Common myeloid progenitor, CD34-positive (primary cell): Measurements from ENCODE around the gene TBC1D28. TPM values are rescaled to one million over a fixed set of nuclear protein-coding genes. Genes with fewer than 3 reads are reported as not detected.
"Not testable (repeated sequence)": the region's sequence is repeated elsewhere in the genome, so short reads cannot be mapped to it uniquely, and the experiment has no call there.

Source experiments
- CTCF ChIA-PET: fragments of 350-600 bp; sonication (Branson Sonifier 250); formaldehyde crosslinking; loops from one replicate; lab custom pipeline; 2021; ENCODE audit warnings: antibody characterized with exemption; lab: Charles Lee
- POLR2A ChIA-PET: fragments of 350-600 bp; sonication (Branson Sonifier 250); formaldehyde crosslinking; loops from one replicate; lab custom pipeline; 2021; ENCODE audit warnings: antibody characterized with exemption; lab: Charles Lee
- DNase-seq, 3 donors: peaks; one replicate each; pipeline versions ENCODE4 v3.0.0 to v3.0.0-alpha.2; 2013
- H3K27ac ChIP-seq, 2 experiments: 1 replicate in 1 of 2; 2 replicates in 1 of 2; pipeline ENCODE4 v1.7.0; 2013; ENCODE audit warnings: inconsistent platforms in 2 of 2, low read length in 2 of 2, mild to moderate bottlenecking in 2 of 2, low read depth in 1 of 2, moderate library complexity in 1 of 2; ENCODE audit not compliant: severe bottlenecking in 2 of 2, insufficient read depth in 1 of 2, poor library complexity in 1 of 2
- H3K27me3 ChIP-seq, 5 experiments: replicated peaks in 2 of 5; 1 replicate in 3 of 5; 2 replicates in 2 of 5; pipeline versions ENCODE4 v1.6.1 to v1.7.0; 2013; ENCODE audit warnings: low read length in 4 of 5, mild to moderate bottlenecking in 2 of 5, moderate library complexity in 2 of 5, inconsistent platforms in 1 of 5; ENCODE audit not compliant: insufficient read depth in 5 of 5, control insufficient read depth in 4 of 5
- H3K36me3 ChIP-seq, 4 experiments: 1 replicate in 2 of 4; 2 replicates in 2 of 4; pipeline versions ENCODE4 v1.6.1 to v1.7.0; 2013; ENCODE audit warnings: low read length in 3 of 4, control low read depth in 1 of 4, mild to moderate bottlenecking in 1 of 4; ENCODE audit not compliant: control insufficient read depth in 4 of 4, insufficient read depth in 4 of 4
- H3K4me1 ChIP-seq, 4 experiments: 1 replicate in 3 of 4; 2 replicates in 1 of 4; pipeline versions ENCODE4 v1.6.1 to v1.7.1; 2013; ENCODE audit warnings: low read length in 3 of 4, mild to moderate bottlenecking in 3 of 4, control low read depth in 1 of 4, inconsistent platforms in 1 of 4, moderate library complexity in 1 of 4; ENCODE audit not compliant: control insufficient read depth in 4 of 4, insufficient read depth in 4 of 4; ENCODE audit errors: control extremely low read depth in 1 of 4
- H3K4me3 ChIP-seq, 7 experiments: 1 replicate in 4 of 7; 2 replicates in 3 of 7; pipeline versions ENCODE4 v1.5.1 to v1.7.0; 2013; ENCODE audit warnings: mild to moderate bottlenecking in 7 of 7, low read length in 6 of 7, moderate library complexity in 6 of 7, inconsistent platforms in 2 of 7, low read depth in 2 of 7, control low read depth in 1 of 7; ENCODE audit not compliant: insufficient read depth in 4 of 7, control insufficient read depth in 1 of 7; ENCODE audit errors: extremely low read depth in 1 of 7
- H3K9me3 ChIP-seq, 5 experiments: 1 replicate in 4 of 5; 2 replicates in 1 of 5; pipeline versions ENCODE4 v1.6.1 to v1.7.1; 2013; ENCODE audit warnings: low read length in 4 of 5, mild to moderate bottlenecking in 2 of 5, inconsistent platforms in 1 of 5, low read depth in 1 of 5, moderate library complexity in 1 of 5; ENCODE audit not compliant: control insufficient read depth in 4 of 5, insufficient read depth in 2 of 5; ENCODE audit errors: control extremely low read depth in 1 of 5
- WGBS: methylation state at CpG from one replicate; pipeline ENCODE4 v1.1.5; 2013; ENCODE audit not compliant: insufficient coverage; 5-methylcytosine and 5-hydroxymethylcytosine counted together
- polyA plus RNA-seq: library from polyadenylated mRNA; unstranded; fragments of 120-200 nt; gene quantifications from one replicate; pipeline ENCODE4 v1.2.1, GENCODE V29; 2013

Gene TBC1D28
- polyA plus RNA-seq: not detected

DNA sequence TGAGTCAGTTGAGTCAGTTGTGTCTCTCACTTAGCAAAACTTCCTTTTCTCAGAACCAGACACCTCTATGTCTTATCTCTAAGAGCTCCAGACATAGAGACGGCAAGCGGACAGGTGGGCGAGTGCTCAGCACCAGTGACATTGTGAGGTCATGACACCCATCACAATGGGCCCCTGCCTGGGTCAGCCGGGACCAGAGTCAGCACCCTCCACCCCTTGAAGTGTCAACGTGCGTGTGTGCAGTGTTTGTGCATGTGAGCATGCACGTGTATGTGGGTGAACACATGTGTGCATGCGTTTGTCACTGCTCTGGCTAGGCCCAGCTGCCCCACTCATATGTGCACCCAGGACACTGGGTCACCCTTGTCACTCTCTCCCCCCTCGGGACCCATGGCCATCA, at the start of gene TBC1D28:
Gene TBC1D28, minus strand, starts transcription at position 101 of the 400 bp plus-strand sequence. CDS start 3,039 bp downstream, outside the sequence.
- H3K9me3 ChIP-seq, H3K27ac ChIP-seq, H3K36me3 ChIP-seq, DNase-seq, H3K4me3 ChIP-seq, H3K27me3 ChIP-seq, H3K4me1 ChIP-seq, POLR2A ChIA-PET, CTCF ChIA-PET: not testable (repeated sequence)
- 97% methylated on average over 8 of the region's 9 CpGs for WGBS

DNA sequence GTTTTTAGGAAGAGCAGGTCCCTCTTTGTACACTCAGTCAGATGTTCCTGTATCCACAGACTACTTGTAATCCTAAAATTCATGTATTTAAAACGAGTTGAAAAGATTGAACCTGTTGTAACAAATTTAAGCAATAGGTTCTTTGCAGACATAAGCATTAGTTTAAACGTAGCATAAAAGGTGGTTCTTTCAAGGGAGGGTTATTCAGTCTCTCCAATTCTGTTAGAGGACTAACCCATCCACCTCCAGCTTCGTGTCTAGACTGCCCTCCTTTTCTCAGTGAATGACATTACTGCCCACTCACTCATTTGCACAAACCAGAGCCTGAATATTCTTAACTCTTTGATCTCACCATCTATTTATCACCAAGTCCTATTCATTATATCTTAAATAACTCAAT, 38.5 kb upstream of the TBC1D28 start:
- WGBS: no CpG with 5 or more reads among the region's 3 CpGs
- POLR2A ChIA-PET, H3K27me3 ChIP-seq, H3K27ac ChIP-seq, H3K36me3 ChIP-seq, DNase-seq, CTCF ChIA-PET, H3K9me3 ChIP-seq, H3K4me1 ChIP-seq: not testable (repeated sequence)
- H3K4me3 ChIP-seq: peak overlapping the region in 4 of 7 experiments; percentile 52 to 78 (median 58)

DNA sequence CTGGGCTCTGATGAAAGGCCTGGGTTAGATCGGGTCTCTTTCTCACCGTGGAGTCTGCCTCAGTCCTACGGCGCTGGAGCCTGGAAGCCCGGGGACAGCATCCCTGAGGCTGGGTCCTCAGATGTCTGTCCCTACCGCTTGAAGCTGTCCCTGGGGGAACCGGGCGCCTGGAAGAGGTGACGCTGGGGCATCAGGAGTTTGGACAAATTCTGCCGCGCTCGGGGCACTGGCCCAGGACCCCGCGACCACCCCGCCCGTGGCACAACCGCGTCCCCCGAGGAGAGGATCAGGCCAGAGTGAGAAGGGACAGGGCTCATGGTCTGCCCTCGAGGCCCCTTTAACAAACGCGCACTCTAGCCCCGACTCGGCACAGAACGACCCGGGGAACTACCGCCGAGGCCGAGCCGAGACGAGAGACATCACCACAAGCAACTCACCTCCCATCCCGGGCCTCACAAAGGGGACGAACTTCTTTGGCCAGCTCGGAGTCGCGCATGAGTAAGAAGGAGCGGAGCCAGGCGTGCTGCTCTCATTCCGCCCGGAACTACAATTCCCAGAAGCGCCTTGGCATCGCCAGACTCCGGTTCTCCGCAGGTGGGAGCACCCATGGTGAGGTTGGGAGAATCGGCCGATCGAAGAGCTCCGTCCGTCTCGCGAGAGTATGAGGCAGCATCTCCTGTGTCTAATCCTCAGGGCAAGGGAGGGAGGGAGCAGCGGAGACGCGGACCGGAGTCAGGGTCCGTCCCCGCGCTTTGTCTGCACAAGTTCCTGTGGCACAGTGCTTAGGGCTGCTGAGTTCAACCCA, 37.8 kb upstream of the TBC1D28 start, which contains the start of gene FOXO3B:
Gene FOXO3B, minus strand, starts transcription at position 548 of the 805 bp plus-strand sequence. CDS start 663 bp downstream, outside the sequence.
- peak within 1 kb of the TSS; percentile 26 to 78 (median 58) for H3K4me3 ChIP-seq
- CTCF ChIA-PET, H3K27me3 ChIP-seq, H3K4me1 ChIP-seq, H3K9me3 ChIP-seq, H3K36me3 ChIP-seq, H3K27ac ChIP-seq, POLR2A ChIA-PET: not testable (repeated sequence)
- DNase-seq: peak; percentile 82 to 91 (median 85)
- 0% methylated on average over 17 of the region's 58 CpGs for WGBS

DNA sequence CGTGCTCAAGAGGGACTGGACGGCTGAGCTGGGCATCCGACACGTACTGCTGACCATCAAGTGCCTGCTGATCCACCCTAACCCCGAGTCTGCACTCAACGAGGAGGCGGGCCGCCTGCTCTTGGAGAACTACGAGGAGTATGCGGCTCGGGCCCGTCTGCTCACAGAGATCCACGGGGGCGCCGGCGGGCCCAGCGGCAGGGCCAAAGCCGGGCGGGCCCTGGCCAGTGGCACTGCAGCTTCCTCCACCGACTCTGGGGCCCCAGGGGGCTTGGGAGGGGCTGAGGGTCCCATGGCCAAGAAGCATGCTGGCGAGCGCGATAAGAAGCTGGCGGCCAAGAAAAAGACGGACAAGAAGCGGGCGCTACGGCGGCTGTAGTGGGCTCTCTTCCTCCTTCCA, 33.2 kb upstream of the TBC1D28 start:
- H3K27me3 ChIP-seq, H3K4me3 ChIP-seq, DNase-seq, CTCF ChIA-PET, POLR2A ChIA-PET, H3K27ac ChIP-seq, H3K4me1 ChIP-seq: not testable (repeated sequence)
- Histone ChIP-seq H3K36me3 (peaks cover 0 to 16% (median 2%) of the 10 kb centered on the region in 4 experiments), H3K9me3 (peaks cover 0 to 13% (median 2%) of the 10 kb centered on the region in 5 experiments)
- no CpG with 5 or more reads among the region's 29 CpGs for WGBS

DNA sequence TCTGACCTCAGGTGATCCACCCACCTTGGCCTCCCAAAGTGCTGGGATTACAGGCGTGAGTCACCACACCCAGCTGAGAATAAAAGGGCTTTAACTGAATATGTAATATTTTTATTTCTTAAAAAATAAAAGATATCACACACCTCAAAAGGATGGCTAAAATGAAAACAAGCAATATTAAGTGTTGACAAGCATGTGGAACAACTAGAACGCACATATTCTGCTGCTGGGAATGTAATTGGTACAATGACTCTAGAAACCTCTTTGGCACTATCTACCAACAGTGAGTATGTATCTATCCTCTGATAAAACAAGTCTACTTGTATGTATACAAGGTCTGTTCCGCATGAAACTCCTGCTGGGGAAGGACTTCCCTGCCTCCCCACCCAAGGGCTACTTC, 32.7 kb upstream of the TBC1D28 start:
- CTCF ChIA-PET, H3K4me3 ChIP-seq, H3K27ac ChIP-seq, H3K27me3 ChIP-seq, H3K4me1 ChIP-seq, POLR2A ChIA-PET, DNase-seq: not testable (repeated sequence)
- Histone ChIP-seq H3K9me3 (peaks cover 0 to 13% (median 2%) of the 10 kb centered on the region in 5 experiments), H3K36me3 (peaks cover 0 to 20% (median 4%) of the 10 kb centered on the region in 4 experiments)
- WGBS: 100% methylated on average over 1 of the region's 3 CpGs

DNA sequence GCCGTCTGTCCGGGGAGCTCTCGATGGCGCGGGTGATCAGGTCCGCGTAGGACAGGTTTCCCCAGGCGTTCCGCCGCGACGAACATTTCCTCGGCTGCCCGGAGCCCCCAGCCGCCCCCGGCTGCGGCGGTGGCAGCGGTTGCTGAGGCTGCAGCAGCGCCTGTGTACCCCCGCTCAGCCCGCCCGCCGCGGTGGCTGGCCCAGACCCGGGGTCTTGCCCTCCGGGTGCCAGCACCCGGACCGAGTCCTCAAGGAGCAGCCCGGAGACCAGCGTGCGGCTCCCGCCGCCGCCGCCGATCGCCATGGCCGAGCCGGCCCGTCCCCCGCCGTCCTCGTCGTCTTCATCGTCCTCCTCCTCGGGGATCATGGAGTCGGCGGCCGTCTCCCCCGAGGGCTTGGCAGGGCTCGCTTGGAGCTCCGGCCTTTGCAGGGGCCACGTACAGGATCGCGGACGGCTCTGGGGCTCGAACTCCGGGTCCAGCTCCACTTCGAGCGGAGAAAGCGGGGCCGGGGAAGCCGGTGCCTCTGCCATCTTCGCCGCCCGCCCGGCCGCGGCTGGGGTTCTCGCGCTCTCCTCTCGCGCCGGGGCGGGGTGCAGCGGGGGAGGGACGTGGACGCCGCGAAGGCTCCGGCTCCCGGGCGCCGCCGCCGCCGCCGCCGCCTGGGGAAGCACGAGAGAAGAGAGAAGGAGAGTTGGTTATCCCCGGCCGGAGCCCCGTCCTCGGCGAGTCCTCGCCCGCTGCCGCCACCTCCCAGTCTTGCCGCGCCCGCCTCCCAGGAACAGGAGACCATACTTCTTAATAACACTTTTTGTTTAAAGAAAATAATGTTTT, 28.4 kb upstream of the TBC1D28 start:
- H3K4me3 ChIP-seq, POLR2A ChIA-PET, H3K4me1 ChIP-seq, DNase-seq, H3K27me3 ChIP-seq, CTCF ChIA-PET, H3K27ac ChIP-seq: not testable (repeated sequence)
- WGBS: 97% methylated on average over 16 of the region's 102 CpGs
- Histone ChIP-seq H3K36me3 (peaks cover 0 to 51% (median 8%) of the 10 kb centered on the region in 4 experiments), H3K9me3 (peaks cover 0 to 35% (median 19%) of the 10 kb centered on the region in 5 experiments)
